Colonic mucosa (tissue), 4 donors: ENCODE data around the gene ANKRD63. TPM values are rescaled to one million over a fixed set of nuclear protein-coding genes. Genes with fewer than 3 reads are reported as not detected.

Source experiments
- DNase-seq: peaks from one replicate; pipeline ENCODE4 v3.0.0-alpha.2; 2020
- H3K27ac ChIP-seq: fragments of 200-600 bp; one replicate; pipeline ENCODE4 v1.8.0; 2021
- H3K27me3 ChIP-seq: fragments of 200-600 bp; one replicate; pipeline ENCODE4 v1.8.0; 2021
- H3K36me3 ChIP-seq: fragments of 200-600 bp; one replicate; pipeline ENCODE4 v1.8.0; 2021
- H3K4me1 ChIP-seq: fragments of 200-600 bp; one replicate; pipeline ENCODE4 v1.8.0; 2021; ENCODE audit warnings: mild to moderate bottlenecking
- H3K4me3 ChIP-seq: fragments of 200-600 bp; one replicate; pipeline ENCODE4 v1.8.0; 2021
- H3K9ac ChIP-seq, 2 donors: one replicate each; pipeline ENCODE4 v1.7.0; 2013; ENCODE audit warnings: control low read depth in 2 of 2, low read depth in 2 of 2, low read length in 2 of 2
- H3K9me3 ChIP-seq: fragments of 200-600 bp; one replicate; pipeline ENCODE4 v1.8.0; 2021
- intact Hi-C: fragments of 100-400 bp; cut with DNase I; formaldehyde crosslinking; loops from one replicate; pipeline ENCODE4 v1.14.1; 2022
- total RNA-seq, 2 donors: library from RNA; stranded (reverse); fragmentation: NEBNext Ultra II Directional in 1 of 2; extraction: Animal tissue kit (Norgen Biotek cat#: 25700) in 1 of 2; gene quantifications; one replicate each; pipeline ENCODE4 v1.2.1, GENCODE V29; 2021
- TF ChIP-seq, protein P1 (sequence below): fragments of 200-600 bp; IDR thresholded peaks from one replicate; pipeline ENCODE4 v1.8.0; 2022; ENCODE audit warnings: antibody characterized with exemption, mild to moderate bottlenecking
- donor health status: healthy.
- donor health status: DM: no; HTN: no; CAD: no.
- donor health status: DM: no; HTN: no; CAD: no.

Gene ANKRD63
- total RNA-seq, 2 donors from 2014 or later = not detected

DNA sequence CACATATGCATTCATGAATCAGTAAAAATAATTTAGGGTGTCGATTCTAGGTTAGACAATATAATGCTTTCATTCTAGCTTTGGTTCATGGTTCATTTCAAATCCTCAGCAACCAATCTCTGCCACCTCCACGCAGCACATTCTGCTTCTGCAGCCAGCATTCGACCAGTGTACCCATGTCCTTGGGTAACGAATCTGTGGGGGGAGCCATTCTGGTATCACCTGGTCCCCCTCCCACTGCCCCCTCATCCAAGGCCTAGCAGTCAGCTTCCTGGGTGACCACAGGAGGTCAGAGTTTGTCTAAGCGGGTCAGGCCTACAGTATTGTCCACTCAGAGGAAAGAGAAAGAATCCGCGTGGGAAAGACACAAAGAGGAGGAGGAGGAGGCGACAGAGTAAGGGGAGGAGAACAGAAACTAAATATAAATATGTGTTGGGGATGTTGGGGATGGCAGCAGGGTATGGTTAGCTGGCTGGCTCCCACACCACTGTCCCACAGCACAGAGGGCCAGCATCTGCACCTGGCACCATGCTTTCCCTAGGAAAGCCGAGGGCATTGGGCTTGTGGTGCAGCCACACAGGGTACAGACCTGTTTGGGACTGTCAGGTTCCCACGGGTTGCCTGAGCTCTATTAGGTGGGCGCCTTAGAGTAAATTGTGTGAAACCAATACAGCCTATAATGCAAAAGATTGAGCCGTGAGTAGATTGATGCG is 31.9 kb downstream of the ANKRD63 start:
- Histone ChIP-seq H3K9ac (no peak overlapping the region), H3K27me3 (peaks cover 20% of the 10 kb centered on the region), H3K27ac (no peak overlapping the region), H3K4me1 (no peaks in the 10 kb centered on the region), H3K9me3 (no peaks in the 10 kb centered on the region), H3K4me3 (no peak overlapping the region), H3K36me3 (no peaks in the 10 kb centered on the region)
- TF ChIP-seq, protein P1, sequence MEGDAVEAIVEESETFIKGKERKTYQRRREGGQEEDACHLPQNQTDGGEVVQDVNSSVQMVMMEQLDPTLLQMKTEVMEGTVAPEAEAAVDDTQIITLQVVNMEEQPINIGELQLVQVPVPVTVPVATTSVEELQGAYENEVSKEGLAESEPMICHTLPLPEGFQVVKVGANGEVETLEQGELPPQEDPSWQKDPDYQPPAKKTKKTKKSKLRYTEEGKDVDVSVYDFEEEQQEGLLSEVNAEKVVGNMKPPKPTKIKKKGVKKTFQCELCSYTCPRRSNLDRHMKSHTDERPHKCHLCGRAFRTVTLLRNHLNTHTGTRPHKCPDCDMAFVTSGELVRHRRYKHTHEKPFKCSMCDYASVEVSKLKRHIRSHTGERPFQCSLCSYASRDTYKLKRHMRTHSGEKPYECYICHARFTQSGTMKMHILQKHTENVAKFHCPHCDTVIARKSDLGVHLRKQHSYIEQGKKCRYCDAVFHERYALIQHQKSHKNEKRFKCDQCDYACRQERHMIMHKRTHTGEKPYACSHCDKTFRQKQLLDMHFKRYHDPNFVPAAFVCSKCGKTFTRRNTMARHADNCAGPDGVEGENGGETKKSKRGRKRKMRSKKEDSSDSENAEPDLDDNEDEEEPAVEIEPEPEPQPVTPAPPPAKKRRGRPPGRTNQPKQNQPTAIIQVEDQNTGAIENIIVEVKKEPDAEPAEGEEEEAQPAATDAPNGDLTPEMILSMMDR = no peak
- no peak for DNase-seq
- intact Hi-C loops = no loop called here

GRCh38 chr15:40250304-40250656 is 32.6 kb downstream of the ANKRD63 start:
- intact Hi-C loops = no loop called here
- H3K27ac ChIP-seq = no peak overlapping the region
- H3K4me3 ChIP-seq = no peak overlapping the region
- H3K4me1 ChIP-seq = no peaks in the 10 kb centered on the region
- no peaks in the 10 kb centered on the region for H3K9me3 ChIP-seq
- no peaks in the 10 kb centered on the region for H3K36me3 ChIP-seq
- DNase-seq = no peak
- no peak overlapping the region for H3K9ac ChIP-seq
- peaks cover 20% of the 10 kb centered on the region for H3K27me3 ChIP-seq
- TF ChIP-seq, protein P1 = no peak

GRCh38 chr15:40249477-40250303 is 33.2 kb downstream of the ANKRD63 start:
- no peaks in the 10 kb centered on the region for H3K9me3 ChIP-seq
- H3K4me1 ChIP-seq = no peaks in the 10 kb centered on the region
- no peak overlapping the region for H3K9ac ChIP-seq
- no peaks in the 10 kb centered on the region for H3K36me3 ChIP-seq
- intact Hi-C loops = no loop called here
- no peak for DNase-seq
- H3K4me3 ChIP-seq = no peak overlapping the region
- peaks cover 20% of the 10 kb centered on the region for H3K27me3 ChIP-seq
- TF ChIP-seq, protein P1 = no peak
- H3K27ac ChIP-seq = no peak overlapping the region

DNA sequence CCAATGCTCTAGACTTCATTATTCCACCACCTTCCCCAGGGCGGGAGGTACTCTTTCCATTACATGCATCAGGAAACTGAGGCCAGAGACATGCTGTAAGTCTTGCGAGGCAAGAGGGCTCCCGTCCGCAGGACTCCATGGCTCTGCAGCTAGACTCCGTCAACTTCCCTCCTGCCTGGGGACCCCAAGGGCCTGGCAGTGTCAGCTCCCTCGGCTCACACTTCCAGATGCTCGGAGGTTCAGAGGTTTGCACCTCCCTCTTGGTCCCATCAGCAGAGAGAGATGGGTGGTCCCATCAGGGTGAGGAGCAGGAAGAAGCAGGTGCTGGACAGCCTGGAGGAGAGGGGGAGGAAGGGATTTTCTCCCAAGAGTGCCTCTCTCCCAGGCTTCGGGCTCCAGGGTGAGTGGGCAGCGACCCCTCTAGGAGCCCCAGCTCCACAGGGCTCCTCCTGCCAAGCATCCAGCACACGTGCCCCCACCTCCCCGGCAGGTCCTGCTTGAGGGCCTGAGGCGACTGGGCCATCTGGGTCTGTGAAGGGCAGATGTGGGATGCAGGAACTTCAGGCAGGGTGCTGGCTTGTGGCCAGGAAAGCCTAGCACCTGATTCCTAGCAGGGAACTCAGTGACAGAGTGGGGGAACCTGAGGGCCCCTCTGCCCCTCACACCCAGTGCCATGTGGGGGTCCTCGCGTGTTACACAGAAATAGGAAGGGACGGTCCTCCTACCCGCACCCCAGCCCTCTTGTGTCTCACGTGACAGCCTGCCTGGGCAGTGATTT is 34.7 kb downstream of the ANKRD63 start:
- Histone ChIP-seq H3K27ac (no peak overlapping the region), H3K27me3 (peaks cover 15% of the 10 kb centered on the region), H3K9me3 (no peaks in the 10 kb centered on the region), H3K36me3 (no peaks in the 10 kb centered on the region), H3K4me3 (no peak overlapping the region), H3K4me1 (no peaks in the 10 kb centered on the region), H3K9ac (no peak overlapping the region)
- intact Hi-C loops = no loop called here
- DNase-seq = no peak
- TF ChIP-seq, protein P1 = no peak

DNA sequence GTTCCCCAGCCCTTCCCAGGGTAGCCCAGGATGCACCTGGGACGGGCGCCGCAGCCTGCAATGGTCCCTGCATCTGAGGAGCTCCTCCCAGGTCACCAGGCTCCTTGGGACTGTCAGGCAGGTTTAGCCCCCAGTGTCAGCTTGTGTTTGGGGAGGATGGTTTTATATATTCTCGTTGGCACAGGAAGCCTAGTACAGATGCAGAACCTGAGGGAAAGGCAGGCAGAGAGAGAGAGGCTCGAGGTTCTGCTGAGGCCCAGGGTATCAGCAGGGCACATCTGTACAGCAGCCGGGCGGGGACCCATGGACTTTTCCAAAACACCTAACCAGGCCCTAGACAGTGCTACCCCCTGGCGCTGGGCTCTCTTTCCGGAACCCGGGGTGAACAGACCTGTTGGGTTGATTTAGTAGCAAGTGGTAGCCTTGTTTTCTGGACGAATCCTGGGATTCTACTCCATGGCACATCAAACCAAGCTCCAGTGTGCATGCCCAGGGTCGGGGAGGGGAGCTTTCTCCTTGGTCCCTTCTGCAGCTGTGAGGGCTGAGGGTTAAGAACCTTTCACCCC is 35.4 kb downstream of the ANKRD63 start:
- Histone ChIP-seq H3K27ac (no peak overlapping the region), H3K9me3 (no peaks in the 10 kb centered on the region), H3K4me1 (no peaks in the 10 kb centered on the region), H3K27me3 (peaks cover 8% of the 10 kb centered on the region), H3K4me3 (no peak overlapping the region), H3K36me3 (no peaks in the 10 kb centered on the region), H3K9ac (no peak overlapping the region)
- intact Hi-C loops = no loop called here
- no peak for DNase-seq
- TF ChIP-seq, protein P1 = no peak
